ENCODE results near the gene UAP1L1. TPM values are rescaled to one million over a fixed set of nuclear protein-coding genes. Genes with fewer than 3 reads are reported as not detected.

The UAP1L1 gene
- total and polyA plus RNA-seq, 9 of the 15 experiments (the other 6 are each of a cell fraction or from before 2014, with no cell fraction given), result 0.20 to 8.6 (median 3.7) TPM

GRCh38 chr9:137113385-137114159 lies 36.3 kb downstream of the UAP1L1 start (continued):
- peak; percentile 88 for TF ChIP-seq ZBTB33 (CRISPR knock-in tag; IDR thresholded peaks at IDR 0.05)
- peak; percentile 58 for TF ChIP-seq RBFOX2 (IDR thresholded peaks at IDR 0.05; ENCODE audit: low read depth, low read length)

- Histone ChIP-seq H3K4me1 (replicated peaks in 1 of 2; ENCODE audit: control insufficient read depth in 2 of 2, insufficient read depth in 2 of 2, low read length in 2 of 2) (peaks cover 18 to 77% of the 10 kb centered on the region in 2 experiments), H2AFZ (ENCODE audit: low read depth, low read length) (peak overlapping the region; percentile 94; the same call in 1 of the 2 replicates), H3K27ac (ENCODE audit: extremely low read depth, low read depth, low read length) (peak overlapping the region; percentile 76; the same call in 2 of the 3 replicates), H3K9ac (ENCODE audit: insufficient read depth in 1 of 2, low read depth in 2 of 2, low read length in 2 of 2) (peak overlapping the region; percentile 61 to 90), H3K9me3 (replicated peaks; ENCODE audit: control insufficient read depth, insufficient read depth, low read depth, low read length) (no peaks in the 10 kb centered on the region), H3K36me3 (ENCODE audit: control insufficient read depth, insufficient read depth, low read length) (peaks cover 44% of the 10 kb centered on the region; the same call in 2 of the 3 replicates), H3K4me3 (peak overlapping the region; percentile 72), H3K79me2 (ENCODE audit: control insufficient read depth, insufficient read depth, low read length) (peaks cover 27% of the 10 kb centered on the region), H3K4me2 (ENCODE audit: insufficient read depth, low read length) (peak overlapping the region; percentile 61; the same call in 1 of the 2 replicates), H3K9me1 (ENCODE audit: control insufficient read depth, insufficient read depth, low read length) (no peaks in the 10 kb centered on the region), H4K20me1 (replicated peaks; ENCODE audit: control insufficient read depth, insufficient read depth, low read length) (no peaks in the 10 kb centered on the region), H3K27me3 (ENCODE audit: control insufficient read depth in 2 of 2, insufficient read depth in 2 of 2, low read length in 2 of 2) (no peaks in the 10 kb centered on the region)
- 2% methylated on average over 22 of the region's 45 CpGs for WGBS (ENCODE audit: insufficient coverage, low coverage, missing lambda C conversion rate)
- TF ChIP-seq ATF2 (CRISPR knock-in tag; IDR thresholded peaks at IDR 0.05) (no peak), TFE3 (CRISPR knock-in tag; IDR thresholded peaks at IDR 0.05) (no peak), E2F3 (CRISPR knock-in tag; IDR thresholded peaks at IDR 0.05) (no peak), FOXJ2 (tag; IDR thresholded peaks at IDR 0.05) (no peak), ZBTB7A (IDR thresholded peaks at IDR 0.05; ENCODE audit: borderline replicate concordance, control insufficient read depth, low read depth, low read length) (0 out of 2 replicates have a peak, but pooled peaks have one; percentile 68)
- no TSS peak for BruUV-seq (replicated peaks)
- FAIRE-seq, result no peak
- intact Hi-C loops (cut with micrococcal nuclease), result no loop called here
- ChIA-PET POLR2A (interaction anchor here (0.6 to 1.0 kb wide), 6 partner anchors 9 to 127 kb away, joined by 3 to 4 read pairs (median 4); partner anchors contain the start of gene TUBB4B), CTCF (ENCODE audit: low intra/inter-chr PET ratio) (no interaction called here)
- in situ Hi-C loops (cut with MboI), result no loop called here
- peak; percentile 5 for ATAC-seq
- peak in 1 of 4 experiments; percentile 50 for DNase-seq (ENCODE audit: extremely low read depth in 1 of 4, low spot score in 3 of 4)
Observed at GRCh38 chr9:137114220-137114612, 36.9 kb downstream of the UAP1L1 start.

Measured in K562 (cell line).